ENCODE results near the gene GP1BB. TPM values are rescaled to one million over a fixed set of nuclear protein-coding genes. Genes with fewer than 3 reads are reported as not detected.

GP1BB gene
- total RNA-seq, 1 donor = 2.1 TPM

DNA sequence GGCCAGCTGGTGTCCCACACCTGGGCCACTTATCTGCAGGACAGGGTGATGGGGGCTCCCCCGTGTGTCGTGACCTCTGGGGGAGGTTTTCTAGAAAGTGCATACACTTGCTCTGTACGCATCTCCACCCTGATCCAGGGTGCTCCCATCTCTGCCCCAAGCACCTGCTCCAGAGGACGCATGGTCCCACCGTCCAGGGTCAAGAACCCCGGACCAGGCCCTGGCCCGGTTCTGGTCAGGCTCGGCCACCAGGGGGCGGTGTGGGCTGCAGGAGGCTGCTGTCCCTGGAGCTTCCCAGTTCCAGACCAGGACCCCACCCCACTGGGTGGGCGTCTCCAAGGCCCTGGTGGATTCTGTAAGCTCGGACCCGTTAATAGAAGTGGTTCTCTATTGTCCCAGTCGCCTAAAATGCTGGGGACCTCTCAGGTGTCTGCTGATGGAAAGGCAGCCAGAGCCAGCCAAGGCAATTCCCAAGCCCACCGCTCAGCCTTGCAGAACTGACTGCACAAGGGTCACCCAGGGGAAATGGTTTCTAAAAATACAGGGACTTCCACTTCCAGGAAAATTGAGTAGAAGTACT, 43.7 kb upstream of the GP1BB start:
- no peak overlapping the region for H3K4me3 ChIP-seq (ENCODE audit: low read depth, low read length)
- TF ChIP-seq, protein P1, sequence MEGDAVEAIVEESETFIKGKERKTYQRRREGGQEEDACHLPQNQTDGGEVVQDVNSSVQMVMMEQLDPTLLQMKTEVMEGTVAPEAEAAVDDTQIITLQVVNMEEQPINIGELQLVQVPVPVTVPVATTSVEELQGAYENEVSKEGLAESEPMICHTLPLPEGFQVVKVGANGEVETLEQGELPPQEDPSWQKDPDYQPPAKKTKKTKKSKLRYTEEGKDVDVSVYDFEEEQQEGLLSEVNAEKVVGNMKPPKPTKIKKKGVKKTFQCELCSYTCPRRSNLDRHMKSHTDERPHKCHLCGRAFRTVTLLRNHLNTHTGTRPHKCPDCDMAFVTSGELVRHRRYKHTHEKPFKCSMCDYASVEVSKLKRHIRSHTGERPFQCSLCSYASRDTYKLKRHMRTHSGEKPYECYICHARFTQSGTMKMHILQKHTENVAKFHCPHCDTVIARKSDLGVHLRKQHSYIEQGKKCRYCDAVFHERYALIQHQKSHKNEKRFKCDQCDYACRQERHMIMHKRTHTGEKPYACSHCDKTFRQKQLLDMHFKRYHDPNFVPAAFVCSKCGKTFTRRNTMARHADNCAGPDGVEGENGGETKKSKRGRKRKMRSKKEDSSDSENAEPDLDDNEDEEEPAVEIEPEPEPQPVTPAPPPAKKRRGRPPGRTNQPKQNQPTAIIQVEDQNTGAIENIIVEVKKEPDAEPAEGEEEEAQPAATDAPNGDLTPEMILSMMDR (IDR thresholded peaks at IDR 0.05; ENCODE audit: insufficient read depth, low read length) = peak; percentile 76
- DNase-seq (ENCODE audit: low read depth) = peak; percentile 12

DNA sequence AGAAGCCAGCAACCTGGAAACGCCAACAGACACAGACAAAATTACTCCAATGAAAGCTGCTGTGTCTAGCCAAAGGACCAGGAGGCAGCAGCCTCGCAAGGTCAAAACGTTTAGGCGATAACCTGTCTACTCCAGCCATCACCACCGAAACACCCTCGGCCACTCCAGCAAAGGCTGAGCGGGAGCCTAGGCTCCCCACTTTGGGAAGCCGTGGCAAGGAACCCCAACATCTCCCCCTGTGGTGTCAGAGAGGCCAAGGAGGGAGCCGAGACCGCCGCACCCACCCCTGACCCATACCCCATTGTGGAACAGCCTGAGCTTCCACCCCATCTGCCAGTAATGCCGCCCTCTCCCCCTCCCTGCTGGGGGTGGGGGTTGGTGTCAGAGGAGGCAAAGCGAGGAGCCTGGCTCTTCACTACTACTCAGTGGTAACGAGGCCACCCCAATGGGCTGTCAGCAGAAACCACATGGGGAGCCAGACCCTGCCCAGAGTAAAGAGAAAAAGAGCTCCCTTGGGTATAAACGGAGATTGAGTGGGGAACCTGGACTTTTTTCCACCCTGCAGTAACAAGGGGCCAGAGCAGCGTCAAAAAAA, 43.0 kb upstream of the GP1BB start:
- no peak overlapping the region for H3K4me3 ChIP-seq (ENCODE audit: low read depth, low read length)
- DNase-seq (ENCODE audit: low read depth) = no peak
- TF ChIP-seq, protein P1 (IDR thresholded peaks at IDR 0.05; ENCODE audit: insufficient read depth, low read length) = no peak

DNA sequence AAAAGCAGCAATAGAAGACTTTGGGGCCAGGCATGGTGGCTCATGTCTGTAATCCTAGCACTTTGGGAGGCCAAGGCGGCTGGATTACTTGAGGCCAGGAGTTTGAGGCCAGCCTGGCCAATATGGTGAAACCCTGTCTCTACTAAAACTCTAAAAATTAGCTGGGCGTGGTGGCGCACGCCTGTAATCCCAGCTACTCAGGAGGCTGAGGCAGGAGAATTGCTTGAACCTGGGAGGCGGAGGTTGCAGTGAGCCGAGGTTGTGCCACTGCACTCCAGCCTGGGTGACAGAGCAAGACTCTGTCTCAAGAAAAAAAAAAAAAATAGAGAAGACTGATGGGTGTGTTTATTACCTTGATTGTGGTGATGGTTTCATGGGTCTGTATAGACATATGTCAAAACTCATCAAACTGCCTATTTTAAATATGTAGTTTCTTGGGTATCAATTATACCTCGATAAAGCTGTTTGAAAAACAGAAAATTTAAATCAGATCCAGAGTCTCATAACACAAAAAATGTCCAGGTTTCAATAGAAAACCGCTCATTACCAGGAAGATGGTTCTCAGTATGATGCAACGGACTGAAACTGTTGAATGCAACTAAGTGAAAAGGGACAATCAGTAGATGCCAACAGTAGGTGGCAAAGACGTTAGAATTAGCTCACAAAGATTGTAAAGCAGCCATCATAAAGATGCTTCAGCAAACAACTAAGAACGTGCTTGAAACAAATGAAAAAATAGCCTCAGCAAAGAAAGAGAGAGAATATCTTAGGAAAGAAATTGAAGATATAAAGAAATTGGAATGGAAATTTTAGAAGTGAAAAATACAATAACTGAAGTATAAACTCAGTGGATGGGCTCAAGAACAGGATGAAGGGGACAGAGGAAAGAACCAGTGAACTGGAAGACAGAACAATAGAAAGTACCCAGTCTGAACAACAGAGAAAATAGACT, 42.2 kb upstream of the GP1BB start:
- TF ChIP-seq, protein P1 (IDR thresholded peaks at IDR 0.05; ENCODE audit: insufficient read depth, low read length) = no peak
- DNase-seq (ENCODE audit: low read depth) = peak; percentile 13
- H3K4me3 ChIP-seq (ENCODE audit: low read depth, low read length) = no peak overlapping the region

DNA sequence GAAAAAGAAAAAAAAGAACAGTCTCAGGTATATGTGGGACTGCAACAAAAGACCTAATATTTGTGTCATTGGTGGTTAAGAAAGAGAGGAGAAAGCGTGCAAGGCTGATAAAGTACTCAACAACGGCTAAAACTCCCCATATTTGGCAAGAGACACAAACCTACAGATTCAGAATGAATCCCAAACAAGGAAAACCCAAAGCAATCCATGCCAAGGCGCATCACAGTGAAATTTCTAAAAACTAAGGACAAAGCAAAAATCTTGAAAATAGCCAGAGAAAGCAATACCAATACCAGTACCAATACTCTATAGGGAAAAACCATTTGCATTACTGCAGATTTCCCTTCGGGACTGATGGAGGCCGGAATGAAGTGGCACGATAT, 41.5 kb upstream of the GP1BB start:
- TF ChIP-seq, protein P1 (IDR thresholded peaks at IDR 0.05; ENCODE audit: insufficient read depth, low read length) = no peak
- DNase-seq (ENCODE audit: low read depth) = no peak
- no peak overlapping the region for H3K4me3 ChIP-seq (ENCODE audit: low read depth, low read length)

DNA sequence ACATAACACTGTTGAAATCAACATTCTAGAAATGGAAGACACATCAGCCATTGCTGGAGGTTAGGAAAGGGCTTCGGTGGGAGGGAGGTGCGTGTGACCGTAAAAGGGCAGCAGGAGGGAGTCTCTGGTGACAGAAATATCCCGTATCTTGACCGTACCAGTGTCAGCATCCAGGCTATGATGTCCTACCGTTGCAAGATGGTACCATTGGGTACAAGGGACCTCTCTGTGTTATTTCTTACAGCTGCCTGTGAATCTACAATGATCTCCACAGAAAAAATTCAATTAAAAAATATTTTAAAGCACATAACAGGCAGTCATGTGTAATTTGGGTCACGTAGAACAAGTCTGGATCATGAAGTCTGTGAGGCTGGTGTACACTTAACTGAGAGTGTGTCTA, 36.4 kb upstream of the GP1BB start:
- no peak for DNase-seq (ENCODE audit: low read depth)
- TF ChIP-seq, protein P1 (IDR thresholded peaks at IDR 0.05; ENCODE audit: insufficient read depth, low read length) = no peak
- no peak overlapping the region for H3K4me3 ChIP-seq (ENCODE audit: low read depth, low read length)

DNA sequence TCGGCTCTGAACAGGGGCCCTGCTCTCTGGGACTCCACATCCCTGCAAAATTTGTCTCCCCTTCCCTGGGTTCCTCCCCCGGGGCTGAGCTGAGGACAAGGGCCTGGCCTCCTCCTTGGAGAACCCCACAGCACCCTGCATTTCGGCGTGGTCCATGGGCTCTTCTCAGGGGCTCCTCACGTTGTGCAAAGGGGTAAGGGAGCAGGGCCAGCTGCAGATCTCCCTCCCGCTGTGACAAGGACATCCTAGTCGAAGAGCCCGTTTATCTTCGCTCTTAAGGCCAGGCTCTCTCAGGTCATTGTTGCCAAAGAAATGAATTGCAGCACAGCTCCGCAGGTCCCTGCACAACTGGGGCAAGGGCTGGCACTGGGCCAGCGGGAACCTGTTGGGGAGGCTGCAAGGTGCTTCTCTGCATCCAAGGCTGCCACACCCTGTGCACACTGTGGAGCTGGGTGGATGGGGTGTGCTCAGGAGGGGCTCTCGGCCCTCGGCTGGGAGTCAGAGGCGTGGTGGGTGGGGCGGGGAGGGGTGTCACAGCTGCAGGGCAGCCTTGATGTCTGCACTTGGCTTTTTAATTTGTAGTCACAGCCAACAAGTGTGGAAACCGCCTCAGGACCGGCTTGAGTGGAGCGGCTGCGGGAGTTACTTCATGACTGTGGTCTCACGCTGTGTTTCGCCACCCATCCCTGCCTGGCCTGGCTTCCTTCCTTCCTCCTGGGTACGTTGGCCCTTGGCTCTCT, 35.6 kb upstream of the GP1BB start:
- TF ChIP-seq, protein P1 (IDR thresholded peaks at IDR 0.05; ENCODE audit: insufficient read depth, low read length) = no peak
- H3K4me3 ChIP-seq (ENCODE audit: low read depth, low read length) = no peak overlapping the region
- DNase-seq (ENCODE audit: low read depth) = no peak

Data from fibroblast of the aortic adventitia (primary cell).